Psoas muscle (tissue), 8 donors: ENCODE measurements around the gene TRIM37. TPM values are rescaled to one million over a fixed set of nuclear protein-coding genes. Genes with fewer than 3 reads are reported as not detected.

Experiments used
- ATAC-seq, 4 donors: fragments of 200-7000 bp; cut with Tn5 transposase; one replicate each; pipeline ENCODE4 v1.9.1; 2020; ENCODE audit warnings: moderate library complexity in 3 of 4, mild to moderate bottlenecking in 2 of 4
- DNase-seq, 2 donors: peaks; one replicate each; pipeline ENCODE4 v3.0.0-alpha.2; 2020
- H3K27ac ChIP-seq: fragments of 200-600 bp; one replicate; pipeline ENCODE4 v1.8.0; 2022
- H3K27me3 ChIP-seq, 3 donors: fragments of 200-600 bp in 1 of 3; one replicate each; pipeline versions ENCODE4 v1.6.1 to v1.8.0; 2013 to 2022; ENCODE audit warnings: low read length in 2 of 3, mild to moderate bottlenecking in 2 of 3, moderate library complexity in 1 of 3; ENCODE audit not compliant: insufficient read depth in 3 of 3
- H3K36me3 ChIP-seq, 2 donors: fragments of 200-600 bp in 1 of 2; one replicate each; pipeline versions ENCODE4 v1.6.1 to v1.8.0; 2013 to 2022; ENCODE audit warnings: low read depth in 1 of 2, mild to moderate bottlenecking in 1 of 2, moderate library complexity in 1 of 2; ENCODE audit not compliant: insufficient read depth in 1 of 2
- H3K4me1 ChIP-seq: fragments of 200-600 bp; one replicate; pipeline ENCODE4 v1.8.0; 2022
- H3K4me3 ChIP-seq: fragments of 200-600 bp; one replicate; pipeline ENCODE4 v1.8.0; 2022; ENCODE audit warnings: mild to moderate bottlenecking
- H3K9me3 ChIP-seq: fragments of 200-600 bp; one replicate; pipeline ENCODE4 v1.8.0; 2022
- CTCF ChIP-seq: fragments of 200-600 bp; IDR thresholded peaks from one replicate; pipeline ENCODE4 v1.8.0; 2022; ENCODE audit warnings: antibody characterized with exemption
- WGBS, 3 donors: extraction: QIAGEN DNeasy Blood & Tissue Kit; methylation state at CpG; one replicate each; pipeline versions ENCODE4 v1.1.6 to v1.1.7; 2013; 5-methylcytosine and 5-hydroxymethylcytosine counted together
- intact Hi-C, 2 donors: fragments of 100-400 bp; cut with DNase I; formaldehyde crosslinking; loops; one replicate each; pipeline versions ENCODE4 v1.11.0 to v1.14.2; 2022
- polyA plus RNA-seq, 3 donors: library from polyadenylated mRNA; stranded (reverse); fragments of 200-250 nt; gene quantifications; one replicate each; pipeline ENCODE4 v1.2.3, GENCODE V29; 2013
- total RNA-seq, 4 donors: library from RNA; stranded (reverse); fragmentation: NEBNext Ultra II Directional in 2 of 4; extraction: Animal tissue kit (Norgen Biotek cat#: 25700) in 2 of 4; gene quantifications; one replicate each; pipeline versions ENCODE4 v1.2.1 to v1.2.4, GENCODE V29; 2021 to 2023
- donor health status: healthy with polysubstance abuse.
- donor health status: DM: no; HTN: no; CAD: no; lungs with moderate emphysema.
- donor health status: Bipolar disorder and iron deficiency.
- donor health status: healthy.
- donor health status: DM: yes; HTN: yes; CAD: no.
- donor health status: DM: no; HTN: no; CAD: no.
- donor health status: DM: no; HTN: no; CAD: no.
- donor health status: DM: yes; HTN: yes; CAD: no.

The TRIM37 gene
- total and polyA plus RNA-seq, 7 donors: 6.8 to 17.6 (median 14.2) TPM

GRCh38 chr17:58974354-58974753 is 132.3 kb downstream of the TRIM37 start:
- intact Hi-C loops: no loop called here
- Histone ChIP-seq H3K27me3 (no peaks in the 10 kb centered on the region), H3K36me3 (no peaks in the 10 kb centered on the region), H3K9me3 (no peaks in the 10 kb centered on the region), H3K4me1 (no peaks in the 10 kb centered on the region), H3K27ac (no peak overlapping the region), H3K4me3 (no peak overlapping the region)
- TF ChIP-seq CTCF: no peak
- DNase-seq (no peak), ATAC-seq (no peak)
- 75 to 86% (median 76%) methylated on average over 2 of the region's 2 CpGs for WGBS, 3 donors

- H3K9me3 ChIP-seq: no peaks in the 10 kb centered on the region
- intact Hi-C loops: no loop called here
- TF ChIP-seq CTCF: no peak
- ATAC-seq (no peak), DNase-seq (no peak)
- no peak overlapping the region for H3K4me3 ChIP-seq
- H3K36me3 ChIP-seq: no peaks in the 10 kb centered on the region
- 57 to 63% (median 57%) methylated on average over 7 of the region's 7 CpGs for WGBS, 3 donors
- no peaks in the 10 kb centered on the region for H3K4me1 ChIP-seq
- no peak overlapping the region for H3K27ac ChIP-seq
- no peaks in the 10 kb centered on the region for H3K27me3 ChIP-seq
Observed at GRCh38 chr17:58970609-58971450, 135.8 kb downstream of the TRIM37 start.

- Histone ChIP-seq H3K4me3 (no peak overlapping the region), H3K27me3 (no peaks in the 10 kb centered on the region)
- intact Hi-C loops: no loop called here
Observed at GRCh38 chr17:58969612-58970011, 137.1 kb downstream of the TRIM37 start.

GRCh38 chr17:58969156-58969555 is 137.5 kb downstream of the TRIM37 start:
- TF ChIP-seq CTCF: no peak
- Histone ChIP-seq H3K9me3 (no peaks in the 10 kb centered on the region), H3K4me1 (no peaks in the 10 kb centered on the region), H3K27me3 (no peaks in the 10 kb centered on the region), H3K4me3 (no peak overlapping the region), H3K36me3 (no peaks in the 10 kb centered on the region), H3K27ac (no peak overlapping the region)
- WGBS, 3 donors: 15 to 40% (median 20%) methylated on average over 1 of the region's 1 CpG
- DNase-seq (no peak), ATAC-seq (no peak)
- intact Hi-C loops: no loop called here

More at GRCh38 chr17:58969612-58970011, 137.1 kb downstream of the TRIM37 start:
- Histone ChIP-seq H3K36me3 (no peaks in the 10 kb centered on the region), H3K27ac (no peak overlapping the region), H3K4me1 (no peaks in the 10 kb centered on the region), H3K9me3 (no peaks in the 10 kb centered on the region)
- no peak for TF ChIP-seq CTCF
- DNase-seq (no peak), ATAC-seq (no peak)
- WGBS, 3 donors: 90 to 92% (median 91%) methylated on average over 4 of the region's 4 CpGs
